Neural crest cell (in vitro differentiated cells): ENCODE measurements around the gene PPAT. TPM values are rescaled to one million over a fixed set of nuclear protein-coding genes. Genes with fewer than 3 reads are reported as not detected.

Experiments used
- DNase-seq: peaks from one replicate; pipeline ENCODE4 v3.0.0; 2021; ENCODE audit warnings: low read depth, mixed read lengths, low spot score
- H3K27ac Mint-ChIP-seq: one replicate; pipeline ENCODE4 v1.8.0; 2021; ENCODE audit warnings: mild to moderate bottlenecking, mixed read lengths; ENCODE audit not compliant: unreplicated experiment
- H3K27me3 Mint-ChIP-seq: 2 replicates; pipeline ENCODE4 v1.8.0; 2021; ENCODE audit warnings: low read depth, mild to moderate bottlenecking, mixed read lengths
- H3K36me3 Mint-ChIP-seq: 2 replicates; pipeline ENCODE4 v1.8.0; 2021; ENCODE audit warnings: low read depth, mild to moderate bottlenecking, mixed read lengths
- H3K4me1 Mint-ChIP-seq: 2 replicates; pipeline ENCODE4 v1.8.0; 2021; ENCODE audit warnings: mixed read lengths
- H3K4me3 Mint-ChIP-seq: one replicate; pipeline ENCODE4 v1.8.0; 2021; ENCODE audit warnings: mild to moderate bottlenecking, mixed read lengths
- H3K9me3 Mint-ChIP-seq: 2 replicates; pipeline ENCODE4 v1.8.0; 2021; ENCODE audit warnings: mixed read lengths
- CTCF ChIP-seq: fragments of 200-600 bp; sonication (generic); conservative IDR thresholded peaks from 2 replicates; pipeline ENCODE4 v1.5.0; 2021; ENCODE audit warnings: antibody characterized with exemption, mild to moderate bottlenecking
- total RNA-seq: library from RNA; stranded (reverse); gene quantifications from 2 replicates; pipeline ENCODE4 v1.2.1, GENCODE V29; 2021

Gene PPAT
- total RNA-seq, 1 donor from 2014 or later, result 52.9 TPM

- TF ChIP-seq CTCF, result no peak
- Mint-ChIP-seq H3K36me3 (no peaks in the 10 kb centered on the region), H3K27me3 (no peaks in the 10 kb centered on the region), H3K4me1 (peaks cover 39% of the 10 kb centered on the region), H3K9me3 (no peaks in the 10 kb centered on the region), H3K27ac (no peak overlapping the region), H3K4me3 (peak overlapping the region; percentile 97)
- DNase-seq, result no peak
Measured at GRCh38 chr4:56433280-56433679, 2.1 kb downstream of the PPAT start.

GRCh38 chr4:56430203-56430602 lies 5.2 kb downstream of the PPAT start:
- peaks cover 7% of the 10 kb centered on the region for H3K36me3 Mint-ChIP-seq
- H3K9me3 Mint-ChIP-seq, result peaks cover 4% of the 10 kb centered on the region
- no peaks in the 10 kb centered on the region for H3K27me3 Mint-ChIP-seq
- H3K4me1 Mint-ChIP-seq, result peaks cover 36% of the 10 kb centered on the region
- H3K27ac Mint-ChIP-seq, result no peak overlapping the region
- no peak for TF ChIP-seq CTCF
- no peak for DNase-seq
- H3K4me3 Mint-ChIP-seq, result no peak overlapping the region

GRCh38 chr4:56427179-56427578 lies 8.2 kb downstream of the PPAT start:
- Mint-ChIP-seq H3K27ac (no peak overlapping the region), H3K36me3 (peaks cover 7% of the 10 kb centered on the region), H3K9me3 (peaks cover 4% of the 10 kb centered on the region), H3K27me3 (no peaks in the 10 kb centered on the region), H3K4me1 (peaks cover 17% of the 10 kb centered on the region), H3K4me3 (no peak overlapping the region)
- DNase-seq, result no peak
- no peak for TF ChIP-seq CTCF

- H3K27ac Mint-ChIP-seq, result no peak overlapping the region
- H3K27me3 Mint-ChIP-seq, result no peaks in the 10 kb centered on the region
- H3K4me1 Mint-ChIP-seq, result peaks cover 12% of the 10 kb centered on the region
- H3K9me3 Mint-ChIP-seq, result peaks cover 4% of the 10 kb centered on the region
- H3K36me3 Mint-ChIP-seq, result peaks cover 10% of the 10 kb centered on the region
- H3K4me3 Mint-ChIP-seq, result no peak overlapping the region
- TF ChIP-seq CTCF, result no peak
- no peak for DNase-seq
Measured at GRCh38 chr4:56426273-56426672, 9.1 kb downstream of the PPAT start.

- Mint-ChIP-seq H3K4me3 (no peak overlapping the region), H3K36me3 (peaks cover 10% of the 10 kb centered on the region), H3K27ac (no peak overlapping the region), H3K9me3 (peaks cover 4% of the 10 kb centered on the region), H3K27me3 (no peaks in the 10 kb centered on the region), H3K4me1 (peaks cover 10% of the 10 kb centered on the region)
- no peak for DNase-seq
- no peak for TF ChIP-seq CTCF
Measured at GRCh38 chr4:56425518-56425917, 9.9 kb downstream of the PPAT start.
